ENCODE data around the gene COL5A1.

Gene COL5A1

GRCh38 chr9:134826336-134827285 is 185.0 kb downstream of the COL5A1 start:
- H3K4me3 ChIP-seq (replicated peaks; ENCODE audit: insufficient read depth, low read length): no peak overlapping the region
- no peak for DNase-seq (ENCODE audit: low read depth in 1 of 2, low spot score in 1 of 2)
- H3K27ac ChIP-seq (replicated peaks): no peak overlapping the region
- H3K27me3 ChIP-seq (ENCODE audit: insufficient read depth, poor library complexity, severe bottlenecking): no peaks in the 10 kb centered on the region
- TF ChIP-seq REST (IDR thresholded peaks at IDR 0.05; ENCODE audit: insufficient replicate concordance, low read depth) (no peak), GABPA (IDR thresholded peaks at IDR 0.05; ENCODE audit: low read depth) (no peak), POLR2AphosphoS5 (IDR thresholded peaks at IDR 0.05; ENCODE audit: low read depth) (no peak), CTCF (IDR thresholded peaks at IDR 0.05; ENCODE audit: insufficient read depth, low read length) (no peak), SPI1 (IDR thresholded peaks at IDR 0.05; ENCODE audit: borderline replicate concordance, low read depth) (no peak)

GRCh38 chr9:134827559-134827958 is 186.0 kb downstream of the COL5A1 start:
- DNase-seq (ENCODE audit: low read depth in 1 of 2, low spot score in 1 of 2): no peak
- TF ChIP-seq GABPA (IDR thresholded peaks at IDR 0.05; ENCODE audit: low read depth): no peak
- no peak for TF ChIP-seq POLR2AphosphoS5 (IDR thresholded peaks at IDR 0.05; ENCODE audit: low read depth)
- TF ChIP-seq SPI1 (IDR thresholded peaks at IDR 0.05; ENCODE audit: borderline replicate concordance, low read depth): no peak
- no peak for TF ChIP-seq REST (IDR thresholded peaks at IDR 0.05; ENCODE audit: insufficient replicate concordance, low read depth)
- no peak for TF ChIP-seq CTCF (IDR thresholded peaks at IDR 0.05; ENCODE audit: insufficient read depth, low read length)
- no peaks in the 10 kb centered on the region for H3K27me3 ChIP-seq (ENCODE audit: insufficient read depth, poor library complexity, severe bottlenecking)
- H3K27ac ChIP-seq (replicated peaks): no peak overlapping the region
- no peak overlapping the region for H3K4me3 ChIP-seq (replicated peaks; ENCODE audit: insufficient read depth, low read length)

- H3K27ac ChIP-seq (replicated peaks): no peak overlapping the region
- TF ChIP-seq REST (IDR thresholded peaks at IDR 0.05; ENCODE audit: insufficient replicate concordance, low read depth) (no peak), CTCF (IDR thresholded peaks at IDR 0.05; ENCODE audit: insufficient read depth, low read length) (no peak), GABPA (IDR thresholded peaks at IDR 0.05; ENCODE audit: low read depth) (no peak), POLR2AphosphoS5 (IDR thresholded peaks at IDR 0.05; ENCODE audit: low read depth) (no peak), SPI1 (IDR thresholded peaks at IDR 0.05; ENCODE audit: borderline replicate concordance, low read depth) (no peak)
- no peaks in the 10 kb centered on the region for H3K27me3 ChIP-seq (ENCODE audit: insufficient read depth, poor library complexity, severe bottlenecking)
- no peak overlapping the region for H3K4me3 ChIP-seq (replicated peaks; ENCODE audit: insufficient read depth, low read length)
- no peak for DNase-seq (ENCODE audit: low read depth in 1 of 2, low spot score in 1 of 2)
These were observed 186.4 kb downstream of the COL5A1 start for GRCh38 chr9:134827993-134828392.

All from HL-60 (cell line).